Activated naive CD8-positive, alpha-beta T cell treated with anti-CD3 and anti-CD28 coated beads for 36 hours (primary cell): ENCODE measurements around the gene CBFA2T3. TPM values are rescaled to one million over a fixed set of nuclear protein-coding genes. Genes with fewer than 3 reads are reported as not detected.
"Not testable (repeated sequence)": the region's sequence is repeated elsewhere in the genome, so short reads cannot be mapped to it uniquely, and the experiment has no call there.

Source experiments
- DNase-seq: peaks from one replicate; pipeline ENCODE4 v3.0.0; 2021
- H3K27ac Mint-ChIP-seq: one replicate; pipeline ENCODE4 v1.8.0; 2022; ENCODE audit warnings: mild to moderate bottlenecking, moderate library complexity, mixed read lengths
- H3K27me3 Mint-ChIP-seq: one replicate; pipeline ENCODE4 v1.8.0; 2022; ENCODE audit warnings: mild to moderate bottlenecking, mixed read lengths
- H3K36me3 Mint-ChIP-seq: one replicate; pipeline ENCODE4 v1.8.0; 2021; ENCODE audit warnings: mild to moderate bottlenecking, mixed read lengths
- H3K4me1 Mint-ChIP-seq: one replicate; pipeline ENCODE4 v1.8.0; 2021; ENCODE audit warnings: mixed read lengths
- H3K4me3 Mint-ChIP-seq: one replicate; pipeline ENCODE4 v1.8.0; 2022; ENCODE audit warnings: mild to moderate bottlenecking, moderate library complexity, mixed read lengths
- H3K9me3 Mint-ChIP-seq: one replicate; pipeline ENCODE4 v1.8.0; 2022; ENCODE audit warnings: mixed read lengths
- total RNA-seq, 2 experiments: library from RNA; stranded (reverse); gene quantifications; one replicate each; pipeline ENCODE4 v1.2.3, GENCODE V29; 2021

The CBFA2T3 gene
- total RNA-seq, 2 experiments from 2014 or later: 0.28 to 0.56 TPM

GRCh38 chr16:89016561-89016960 lies 39.6 kb upstream of the CBFA2T3 start:
- H3K4me1 Mint-ChIP-seq, DNase-seq, H3K36me3 Mint-ChIP-seq, H3K4me3 Mint-ChIP-seq, H3K27ac Mint-ChIP-seq, H3K9me3 Mint-ChIP-seq: not testable (repeated sequence)
- H3K27me3 Mint-ChIP-seq: peaks cover 24% of the 10 kb centered on the region

GRCh38 chr16:89015271-89015859 lies 38.4 kb upstream of the CBFA2T3 start:
- H3K36me3 Mint-ChIP-seq: peaks cover 2% of the 10 kb centered on the region
- H3K4me3 Mint-ChIP-seq: no peak overlapping the region
- no peaks in the 10 kb centered on the region for H3K9me3 Mint-ChIP-seq
- H3K27ac Mint-ChIP-seq: no peak overlapping the region
- H3K27me3 Mint-ChIP-seq: peaks cover 30% of the 10 kb centered on the region
- peaks cover 5% of the 10 kb centered on the region for H3K4me1 Mint-ChIP-seq
- no peak for DNase-seq

- Mint-ChIP-seq H3K4me1 (no peaks in the 10 kb centered on the region), H3K9me3 (peaks cover 3% of the 10 kb centered on the region), H3K27me3 (peaks cover 38% of the 10 kb centered on the region), H3K27ac (no peak overlapping the region), H3K4me3 (no peak overlapping the region), H3K36me3 (peaks cover 2% of the 10 kb centered on the region)
- no peak for DNase-seq
Observed at GRCh38 chr16:89014403-89015230, 37.6 kb upstream of the CBFA2T3 start.

DNA sequence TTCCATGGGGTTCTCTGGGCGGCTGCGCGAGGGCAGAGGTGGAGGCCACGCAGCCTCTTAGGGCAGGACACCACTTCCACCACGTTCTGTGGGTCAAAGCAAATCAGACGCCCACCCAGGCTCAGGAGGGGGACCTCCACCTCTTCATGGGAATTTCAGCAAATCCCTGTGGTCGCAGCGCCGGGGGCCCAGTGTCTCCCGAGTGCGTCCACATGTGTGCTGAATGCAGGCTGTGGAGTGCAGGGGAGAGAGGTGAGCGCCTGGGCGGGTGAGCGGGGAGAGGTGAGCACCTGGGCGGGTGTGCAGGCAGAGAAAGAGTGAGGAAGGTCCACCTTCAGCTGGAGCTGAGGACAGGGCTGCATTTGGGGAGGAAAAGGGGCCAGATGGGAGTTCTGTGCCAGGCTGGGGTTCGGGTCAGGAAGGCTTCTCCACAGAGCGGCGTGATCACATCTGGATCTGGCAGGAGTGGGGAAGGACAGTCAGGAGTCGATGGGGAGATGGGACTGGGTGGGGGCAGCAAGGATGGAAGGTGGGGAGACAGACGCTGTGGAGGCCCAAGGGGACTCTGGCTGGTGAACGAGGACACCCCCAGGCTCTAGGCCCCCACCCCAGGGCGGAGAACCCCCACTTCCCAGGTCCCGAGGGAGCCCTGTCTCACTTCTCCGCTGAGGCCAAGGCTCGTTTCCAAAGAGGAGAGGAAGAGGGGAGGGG lies 36.8 kb upstream of the CBFA2T3 start:
- H3K27ac Mint-ChIP-seq: no peak overlapping the region

GRCh38 chr16:89013111-89013510 lies 36.1 kb upstream of the CBFA2T3 start:
- Mint-ChIP-seq H3K4me1 (no peaks in the 10 kb centered on the region), H3K9me3 (peaks cover 3% of the 10 kb centered on the region), H3K4me3 (no peak overlapping the region), H3K27ac (no peak overlapping the region), H3K27me3 (peaks cover 46% of the 10 kb centered on the region), H3K36me3 (peaks cover 2% of the 10 kb centered on the region)
- DNase-seq: no peak

More for the DNA sequence above, 36.8 kb upstream of the CBFA2T3 start:
- DNase-seq: no peak
- H3K36me3 Mint-ChIP-seq: peaks cover 2% of the 10 kb centered on the region
- H3K4me3 Mint-ChIP-seq: no peak overlapping the region
- H3K9me3 Mint-ChIP-seq: peaks cover 3% of the 10 kb centered on the region
- no peaks in the 10 kb centered on the region for H3K4me1 Mint-ChIP-seq
- peaks cover 43% of the 10 kb centered on the region for H3K27me3 Mint-ChIP-seq

DNA sequence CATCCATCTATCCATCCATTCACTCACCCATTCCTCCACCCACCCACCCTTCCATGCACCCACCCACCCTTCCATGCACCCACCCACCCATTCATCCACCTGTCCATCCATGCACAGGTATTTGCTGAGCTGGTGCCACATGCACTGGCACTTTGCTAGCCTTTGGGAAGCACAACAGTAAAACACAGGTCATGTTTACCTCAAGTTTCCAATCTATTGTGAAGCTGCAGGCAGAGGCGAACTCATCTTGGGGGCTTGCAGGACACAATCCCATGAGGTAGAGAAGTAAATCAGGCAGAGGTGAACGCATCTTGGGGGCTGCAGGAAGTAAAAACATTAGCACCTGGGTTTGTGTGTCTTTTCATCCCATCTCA lies 35.6 kb upstream of the CBFA2T3 start:
- Mint-ChIP-seq H3K4me3 (no peak overlapping the region), H3K27ac (no peak overlapping the region), H3K9me3 (peaks cover 3% of the 10 kb centered on the region), H3K36me3 (peaks cover 2% of the 10 kb centered on the region), H3K27me3 (peaks cover 50% of the 10 kb centered on the region), H3K4me1 (no peaks in the 10 kb centered on the region)
- DNase-seq: no peak

DNA sequence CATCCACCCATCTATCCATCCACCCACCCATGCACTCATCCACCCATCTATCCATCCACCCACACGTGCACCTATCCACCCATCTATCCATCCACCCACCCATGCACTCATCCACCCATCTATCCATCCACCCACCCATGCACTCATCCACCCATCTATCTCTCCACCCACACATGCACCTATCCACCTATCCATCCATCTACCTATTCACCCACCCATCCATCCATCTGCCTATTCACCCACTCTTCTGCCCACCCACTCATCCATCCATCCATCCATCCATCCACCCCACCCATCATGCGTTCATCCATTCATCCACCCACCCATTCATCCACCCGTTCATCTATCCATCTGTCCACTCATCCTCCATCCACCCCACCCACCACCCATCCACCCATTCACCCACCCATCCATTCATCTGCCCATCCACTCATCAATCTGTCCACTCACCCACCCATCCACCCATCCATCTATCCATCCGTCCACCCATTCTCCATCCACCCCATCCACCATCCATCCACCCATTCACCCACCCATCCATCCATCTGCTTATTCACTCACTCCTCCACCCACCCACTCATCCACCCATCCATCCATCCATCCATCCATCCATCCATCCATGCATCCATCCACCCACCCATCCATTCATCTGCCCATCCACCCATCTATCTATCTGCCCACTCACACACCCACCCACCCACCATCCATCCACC lies 35.1 kb upstream of the CBFA2T3 start:
- H3K36me3 Mint-ChIP-seq: peaks cover 2% of the 10 kb centered on the region
- no peaks in the 10 kb centered on the region for H3K4me1 Mint-ChIP-seq
- no peak overlapping the region for H3K27ac Mint-ChIP-seq
- H3K9me3 Mint-ChIP-seq: peaks cover 3% of the 10 kb centered on the region
- no peak for DNase-seq
- no peak overlapping the region for H3K4me3 Mint-ChIP-seq
- H3K27me3 Mint-ChIP-seq: peaks cover 55% of the 10 kb centered on the region

DNA sequence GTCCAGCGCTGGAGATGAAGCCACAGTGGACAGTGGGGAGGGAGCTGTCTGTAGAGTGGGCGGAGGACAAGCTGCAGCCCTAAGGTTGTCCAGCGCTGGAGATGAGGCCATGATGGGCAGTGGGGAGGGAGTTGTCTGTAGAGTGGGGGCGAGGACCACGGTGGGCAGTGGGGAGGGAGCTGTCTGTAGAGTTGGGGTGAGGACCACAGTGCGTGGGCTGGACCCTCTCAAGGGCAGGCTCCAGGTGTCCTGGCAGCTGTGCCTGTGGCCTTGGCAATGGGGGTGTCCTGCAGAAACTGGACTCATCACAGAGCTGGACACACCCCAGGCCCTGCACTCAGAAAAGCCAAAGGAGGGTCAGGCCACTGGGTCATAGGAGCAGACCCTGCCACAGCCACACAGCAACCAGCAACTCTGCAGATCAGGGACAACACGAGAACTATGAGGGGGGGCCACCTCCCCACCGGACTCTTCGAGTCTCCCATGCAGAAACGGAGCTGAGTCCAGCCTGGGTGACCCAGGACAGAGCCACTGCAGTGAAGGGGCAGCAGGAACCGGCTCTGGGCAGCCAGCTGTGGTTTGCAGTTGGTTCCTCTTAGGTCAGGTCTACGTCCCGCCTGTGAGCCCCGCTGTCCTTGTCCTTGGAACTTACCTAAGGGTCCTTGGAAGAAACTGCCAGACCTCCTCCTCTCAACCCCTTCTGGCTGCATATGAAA lies 33.4 kb upstream of the CBFA2T3 start:
- H3K27ac Mint-ChIP-seq: no peak overlapping the region

DNA sequence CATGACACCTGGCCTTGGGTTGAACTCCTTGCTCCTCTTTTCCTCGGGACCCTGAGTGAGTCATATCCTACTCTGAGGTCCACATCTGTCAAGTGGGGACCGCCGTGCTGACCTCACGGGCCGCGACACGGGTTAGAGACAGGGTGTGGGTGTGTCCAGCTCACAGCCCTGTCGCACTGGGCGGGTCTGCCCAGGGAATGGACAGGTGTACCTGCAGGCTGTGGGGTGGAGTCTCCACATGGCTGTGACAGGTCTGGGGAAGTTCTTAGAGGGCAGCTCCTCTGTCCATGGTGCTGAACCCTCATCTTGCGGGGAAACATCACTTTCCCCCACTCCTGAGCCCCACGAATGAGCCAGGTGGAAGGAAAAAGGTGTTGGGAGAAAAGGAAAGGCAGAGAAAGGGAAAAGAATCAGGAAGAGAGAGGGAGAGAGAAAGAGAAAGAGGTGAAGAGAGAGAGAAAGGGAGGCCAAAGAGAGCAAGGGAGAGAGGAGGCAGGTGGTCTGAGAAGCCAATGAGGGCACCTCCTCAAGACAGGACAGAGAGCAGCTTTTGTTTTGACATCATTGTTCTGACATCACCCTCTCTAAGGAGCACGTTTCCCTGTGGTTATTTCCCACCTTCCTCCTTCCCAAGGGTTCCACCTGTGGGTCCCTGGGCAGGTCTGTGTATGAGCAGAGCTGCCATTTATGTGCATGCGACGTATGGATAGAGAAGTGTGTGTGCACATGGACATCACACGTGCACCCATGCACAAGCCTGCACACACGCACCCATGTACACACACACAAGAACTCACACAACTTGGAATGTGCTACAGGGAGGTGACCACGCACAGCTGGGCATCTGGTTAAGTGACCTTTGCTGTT lies 32.6 kb upstream of the CBFA2T3 start:
- no peaks in the 10 kb centered on the region for H3K4me1 Mint-ChIP-seq
- H3K27ac Mint-ChIP-seq: no peak overlapping the region
- DNase-seq: no peak
- peaks cover 68% of the 10 kb centered on the region for H3K27me3 Mint-ChIP-seq
- H3K9me3 Mint-ChIP-seq: peaks cover 3% of the 10 kb centered on the region
- H3K4me3 Mint-ChIP-seq: no peak overlapping the region
- no peaks in the 10 kb centered on the region for H3K36me3 Mint-ChIP-seq

More for the DNA sequence above, 33.4 kb upstream of the CBFA2T3 start:
- Mint-ChIP-seq H3K27me3 (peaks cover 61% of the 10 kb centered on the region), H3K4me1 (no peaks in the 10 kb centered on the region), H3K4me3 (no peak overlapping the region), H3K36me3 (no peaks in the 10 kb centered on the region), H3K9me3 (peaks cover 3% of the 10 kb centered on the region)
- DNase-seq: no peak

- H3K36me3 Mint-ChIP-seq, H3K4me3 Mint-ChIP-seq, H3K27ac Mint-ChIP-seq, H3K4me1 Mint-ChIP-seq, DNase-seq, H3K9me3 Mint-ChIP-seq: not testable (repeated sequence)
- peaks cover 73% of the 10 kb centered on the region for H3K27me3 Mint-ChIP-seq
Observed at GRCh38 chr16:89008796-89009195, 31.8 kb upstream of the CBFA2T3 start.

DNA sequence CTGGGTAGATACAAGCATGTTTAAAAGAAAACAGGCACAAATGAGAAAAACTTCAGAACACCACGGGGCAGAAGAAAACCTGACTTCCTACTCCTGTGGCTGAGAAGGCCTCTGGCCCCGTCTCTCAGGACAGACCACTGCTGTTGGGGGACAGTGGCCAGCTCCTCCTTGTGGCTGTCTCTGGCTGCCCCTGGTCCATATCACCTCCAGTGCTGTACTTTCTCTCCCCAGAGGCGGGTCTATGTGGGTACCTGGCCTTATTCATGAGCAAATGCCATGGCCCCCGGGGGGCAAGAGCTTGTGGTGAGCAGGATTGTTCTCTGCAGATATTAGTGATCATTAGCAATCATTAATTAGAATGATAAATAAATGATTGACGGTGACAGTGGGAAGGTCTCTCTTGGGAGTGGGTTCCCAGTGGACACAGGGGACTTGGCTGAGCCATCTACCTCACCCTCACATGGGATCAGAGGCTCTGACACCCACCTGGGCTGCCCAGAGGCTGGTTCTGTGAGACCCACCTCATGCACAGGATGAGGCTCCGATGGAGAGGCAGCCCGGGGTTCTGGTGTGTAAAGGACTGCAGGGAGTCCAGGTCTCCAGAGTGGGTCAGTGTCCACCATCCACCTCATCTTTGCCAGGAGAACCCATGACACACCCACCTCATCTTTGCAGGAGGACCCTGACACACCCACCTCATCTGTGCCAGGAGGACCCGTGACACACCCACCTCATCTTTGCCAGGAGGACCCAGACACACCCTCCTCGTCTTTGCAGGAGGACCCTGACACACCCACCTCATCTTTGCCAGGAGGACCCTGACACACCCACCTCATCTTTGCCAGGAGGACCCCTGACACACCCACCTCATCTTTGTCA lies 30.6 kb upstream of the CBFA2T3 start:
- Mint-ChIP-seq H3K4me1 (peaks cover 8% of the 10 kb centered on the region), H3K27me3 (peaks cover 67% of the 10 kb centered on the region), H3K27ac (no peak overlapping the region), H3K36me3 (no peaks in the 10 kb centered on the region), H3K4me3 (no peak overlapping the region), H3K9me3 (peaks cover 3% of the 10 kb centered on the region)
- DNase-seq: no peak

DNA sequence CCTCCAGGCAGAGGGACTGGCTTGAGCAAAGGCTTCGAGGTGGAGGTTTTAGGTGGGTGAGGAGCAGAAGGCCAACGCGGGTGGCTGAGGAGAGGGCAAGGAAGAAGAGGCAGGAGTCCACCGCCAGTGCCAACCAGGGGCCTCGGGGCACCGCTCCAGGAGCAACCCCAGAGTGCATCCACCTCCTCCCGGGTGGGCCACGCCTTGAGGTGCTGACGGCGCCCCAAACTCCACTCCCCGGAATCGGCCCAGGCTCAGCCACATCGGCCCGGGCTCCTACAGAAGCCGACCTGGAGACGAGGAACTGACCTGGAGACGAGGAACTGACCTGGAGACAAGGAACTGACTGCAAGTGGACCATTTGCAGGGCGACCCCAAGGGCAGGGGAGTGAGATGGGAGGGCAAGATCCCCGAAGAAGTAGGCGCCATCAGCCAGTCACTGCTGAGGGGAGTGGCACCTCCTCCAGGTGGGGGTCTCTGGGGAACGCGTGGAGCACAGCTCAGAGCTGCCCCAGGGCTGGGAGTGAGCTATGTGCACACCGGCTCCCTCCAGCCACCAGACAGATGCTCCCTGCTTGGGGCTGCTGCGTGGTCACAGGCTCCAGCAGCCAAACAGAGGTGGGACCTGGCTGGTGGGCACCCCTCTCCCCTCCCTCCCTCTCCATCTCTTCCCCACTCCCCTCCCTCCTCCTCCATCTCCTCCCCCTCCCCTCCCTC lies 29.2 kb upstream of the CBFA2T3 start:
- Mint-ChIP-seq H3K4me3 (no peak overlapping the region), H3K27ac (no peak overlapping the region), H3K9me3 (peaks cover 3% of the 10 kb centered on the region), H3K27me3 (peaks cover 64% of the 10 kb centered on the region), H3K36me3 (no peaks in the 10 kb centered on the region), H3K4me1 (peaks cover 8% of the 10 kb centered on the region)
- DNase-seq: no peak
